CD4-positive, alpha-beta T cell treated with Interferon alpha-2 for 1 hour (primary cell): ENCODE data around the gene TMEM132A.
A peak's percentile ranks its signal among the peaks of the same experiment; 100 is the strongest.
"Not testable (repeated sequence)": the region's sequence is repeated elsewhere in the genome, so short reads cannot be mapped to it uniquely, and the experiment has no call there.

Experiments
- DNase-seq, 2 donors: peaks; one replicate each; pipeline ENCODE4 v3.0.0-alpha.2; 2020 to 2022

TMEM132A gene

DNA sequence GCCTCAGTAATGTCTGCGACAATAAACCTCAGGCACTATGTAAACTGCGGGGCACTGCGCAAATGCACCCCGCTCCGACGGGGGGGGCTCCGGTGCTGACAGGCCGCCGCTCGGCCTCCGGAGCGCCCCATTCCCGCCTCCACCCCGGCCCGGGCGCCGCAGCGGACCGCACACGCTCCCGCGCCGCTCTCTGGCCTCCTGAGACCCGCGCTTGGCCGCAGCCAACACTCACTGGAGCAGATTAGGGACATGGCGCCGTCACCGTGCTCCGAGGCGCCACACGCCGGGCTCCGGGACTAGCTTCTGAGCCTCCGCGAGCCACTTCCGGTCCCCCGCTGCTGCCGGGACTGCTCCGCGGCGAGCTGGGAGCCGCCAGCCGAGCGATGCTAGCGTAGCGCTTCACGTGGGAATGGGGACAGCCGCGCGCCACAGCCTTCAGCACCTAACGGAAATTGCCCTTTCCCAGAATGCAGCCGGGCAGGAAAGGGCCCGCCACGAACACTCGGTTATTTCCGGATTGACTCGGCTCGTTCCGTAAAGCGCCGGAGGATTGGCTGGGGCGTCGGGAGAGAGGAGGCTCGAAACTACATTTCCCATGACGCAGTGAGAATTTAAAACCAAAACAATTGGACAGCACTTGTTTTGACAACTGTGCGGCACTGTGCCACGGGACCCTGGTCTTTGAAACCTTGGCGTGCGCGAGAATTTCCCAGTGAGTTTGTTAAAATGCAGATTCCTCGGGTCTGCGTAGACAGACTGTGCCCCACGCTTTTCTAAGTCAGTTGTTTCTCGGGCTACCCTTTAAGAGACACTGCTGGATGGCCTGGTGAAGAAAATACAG lies 17.9 kb upstream of the TMEM132A start, which contains the start of gene PRPF19:
TSS of gene PRPF19 (minus strand) at position 454 of the 841 bp plus-strand sequence. CDS start at position 251, 203 bp downstream.
- DNase-seq, result peak; percentile 97 to 99

DNA sequence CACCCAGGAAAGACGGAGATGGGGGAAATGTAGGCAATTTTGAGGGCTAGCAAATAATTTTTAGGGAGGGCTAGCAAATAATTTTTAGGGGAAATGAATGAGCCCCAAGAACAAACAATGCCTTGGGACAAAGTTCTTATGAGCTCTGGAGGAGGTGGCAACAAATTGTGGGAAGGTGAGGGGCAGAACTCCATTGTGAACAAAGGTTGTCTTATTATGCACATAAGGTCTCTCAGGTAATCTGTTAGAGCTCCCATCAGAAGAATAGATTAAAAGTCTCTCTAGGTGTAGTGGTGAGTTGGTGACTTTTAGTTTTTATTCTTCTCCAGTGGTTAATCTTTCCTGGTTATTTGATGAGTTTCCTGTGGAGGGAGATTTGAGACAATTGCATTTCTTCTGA lies 15.5 kb upstream of the TMEM132A start:
- DNase-seq, result no peak

DNA sequence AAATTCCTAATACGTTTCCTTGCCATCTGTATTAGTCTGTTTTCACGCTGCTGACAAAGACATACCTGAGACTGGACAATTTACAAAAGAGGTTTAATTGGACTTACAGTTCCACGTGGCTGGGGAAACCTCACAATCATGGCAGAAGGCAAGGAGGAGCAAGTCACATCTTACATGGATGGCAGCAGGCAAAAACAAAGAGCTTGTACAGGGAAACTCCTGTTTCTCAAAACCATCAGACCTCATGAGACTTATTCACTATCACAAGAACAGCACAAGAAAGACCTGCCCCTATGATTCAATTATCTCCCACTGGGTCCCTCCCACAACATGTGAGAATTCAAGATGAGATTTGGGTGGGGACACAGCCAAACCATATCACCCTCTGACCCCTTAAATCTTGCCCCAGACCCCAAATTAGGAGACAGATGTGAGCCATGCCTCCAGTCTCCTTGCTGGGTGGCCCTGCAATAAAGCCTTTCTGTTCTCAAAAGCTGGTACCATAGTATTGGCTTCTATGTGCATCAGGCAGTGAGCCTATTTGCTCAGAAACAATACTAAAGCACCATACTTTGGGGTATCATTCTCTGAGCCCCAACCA lies 14.5 kb upstream of the TMEM132A start:
- not testable (repeated sequence) for DNase-seq

- peak in 1 of 2 donors; percentile 63 for DNase-seq
Measured at GRCh38 chr11:60910281-60910687, 14.0 kb upstream of the TMEM132A start.

DNA sequence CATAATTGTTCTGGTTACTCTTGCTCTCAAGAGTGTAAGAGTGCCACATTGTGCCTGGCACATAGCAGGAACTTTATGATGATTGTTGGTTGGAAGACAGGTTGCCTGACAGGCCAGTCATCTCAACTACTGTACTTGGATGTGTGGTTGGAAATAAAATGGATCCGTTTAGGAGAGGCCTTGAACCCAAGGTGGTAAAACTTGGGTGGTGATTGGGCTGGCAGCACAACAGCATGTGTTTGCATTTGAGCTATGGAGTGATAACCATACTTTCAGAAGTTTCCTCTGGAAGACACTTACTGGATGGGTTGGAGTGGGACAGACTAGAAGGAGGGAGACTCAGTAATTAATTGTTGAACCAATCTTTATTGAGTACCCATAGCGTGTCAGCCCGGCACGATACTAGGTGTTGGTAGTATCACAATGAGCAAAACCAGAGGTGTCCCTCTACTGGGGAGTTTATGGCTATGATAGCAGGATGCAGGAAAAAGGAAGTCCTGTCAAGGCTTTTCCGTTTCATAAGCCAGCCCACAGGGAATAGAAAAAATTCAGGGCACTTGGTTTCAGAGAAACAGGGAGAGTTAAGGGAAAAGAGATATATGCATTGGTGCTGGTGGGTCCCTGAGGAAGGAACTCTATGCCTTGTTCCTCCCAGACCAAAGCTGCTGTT lies 13.4 kb upstream of the TMEM132A start:
- no peak for DNase-seq

- DNase-seq, result peak; percentile 19 to 58
Measured at GRCh38 chr11:60912223-60912850, 11.9 kb upstream of the TMEM132A start.

- no peak for DNase-seq
Measured at GRCh38 chr11:60912851-60913528, 11.3 kb upstream of the TMEM132A start.

DNA sequence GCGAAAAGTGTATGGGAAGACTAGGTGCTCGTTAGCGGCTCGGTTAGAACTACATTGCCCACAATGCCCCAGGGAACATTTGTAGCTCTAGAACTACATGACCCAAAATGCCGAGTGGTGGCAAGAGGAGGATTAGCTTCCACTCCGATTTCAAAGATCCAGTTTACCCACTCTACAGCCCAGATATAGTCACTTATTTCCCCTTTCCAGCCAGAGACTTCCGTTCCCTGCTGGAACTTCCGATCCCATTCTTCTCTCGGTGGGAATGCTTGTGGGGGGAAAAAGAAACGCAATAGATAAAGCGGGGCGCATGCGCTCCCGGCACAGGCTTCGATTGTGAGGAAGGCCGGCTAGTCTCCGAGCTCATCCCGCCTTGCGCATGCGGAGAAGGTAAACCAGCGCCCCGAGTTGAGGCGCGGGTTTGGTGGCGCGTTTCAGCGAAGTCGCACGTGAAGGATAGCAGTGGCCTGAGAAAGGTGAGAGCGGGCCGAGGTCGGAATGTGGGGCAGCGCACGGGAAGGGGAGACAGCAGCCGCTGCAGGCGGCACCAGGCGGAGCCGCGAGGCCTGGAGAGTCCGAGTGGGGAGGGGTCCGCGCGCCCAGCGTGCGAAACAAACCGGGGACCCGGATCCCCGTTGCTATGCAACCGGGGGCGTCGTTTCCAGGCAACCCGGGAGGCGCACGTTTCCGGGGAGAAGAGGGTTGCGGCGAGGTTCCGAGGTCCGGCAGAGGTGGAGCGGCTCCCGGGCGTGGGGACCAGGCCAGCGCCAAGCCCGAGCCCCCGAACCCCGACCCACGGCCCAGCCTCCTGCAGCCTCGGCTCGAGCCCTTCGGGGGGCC lies 10.2 kb upstream of the TMEM132A start, which contains the start of gene TMEM109:
TSS of gene TMEM109 (plus strand) at position 366 of the 840 bp plus-strand sequence. CDS start 5,536 bp downstream, outside the sequence.
- peak; percentile 89 to 91 for DNase-seq

- DNase-seq, result peak in 1 of 2 donors; percentile 41
Measured at GRCh38 chr11:60914633-60915247, 9.5 kb upstream of the TMEM132A start.

DNA sequence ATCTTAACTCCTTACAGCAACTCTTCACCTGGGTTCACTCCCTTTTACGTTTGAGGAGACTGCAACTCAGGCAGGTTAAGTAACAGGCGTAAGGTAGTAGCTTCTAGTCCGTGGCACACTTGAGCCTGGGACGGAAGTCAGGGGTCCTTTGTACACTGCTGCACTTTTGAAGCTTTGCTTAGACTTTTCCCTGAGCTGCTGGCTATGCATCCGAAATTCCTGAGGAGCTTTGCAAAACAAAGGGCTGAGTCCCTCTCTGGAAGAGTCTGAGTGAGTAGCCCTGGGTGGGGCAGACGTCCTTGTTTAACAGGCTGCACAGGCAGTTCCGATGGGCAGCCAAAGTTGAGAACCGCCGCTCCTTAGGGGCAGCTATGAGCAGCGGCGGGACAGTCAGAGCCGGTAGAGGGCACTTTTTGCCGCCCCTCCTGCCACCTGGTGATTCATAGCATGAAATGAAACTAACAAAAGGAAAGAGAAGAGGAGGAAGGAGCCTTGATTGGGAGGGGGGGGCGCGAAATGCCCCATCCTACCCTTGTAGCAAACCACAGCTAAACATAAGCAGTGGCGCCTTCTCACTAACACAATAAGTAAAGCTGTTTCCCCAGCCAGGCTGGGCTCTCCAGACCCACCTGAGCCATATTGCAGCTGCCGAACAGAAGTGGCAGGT lies 8.9 kb upstream of the TMEM132A start:
- DNase-seq, result peak; percentile 79 to 82

DNA sequence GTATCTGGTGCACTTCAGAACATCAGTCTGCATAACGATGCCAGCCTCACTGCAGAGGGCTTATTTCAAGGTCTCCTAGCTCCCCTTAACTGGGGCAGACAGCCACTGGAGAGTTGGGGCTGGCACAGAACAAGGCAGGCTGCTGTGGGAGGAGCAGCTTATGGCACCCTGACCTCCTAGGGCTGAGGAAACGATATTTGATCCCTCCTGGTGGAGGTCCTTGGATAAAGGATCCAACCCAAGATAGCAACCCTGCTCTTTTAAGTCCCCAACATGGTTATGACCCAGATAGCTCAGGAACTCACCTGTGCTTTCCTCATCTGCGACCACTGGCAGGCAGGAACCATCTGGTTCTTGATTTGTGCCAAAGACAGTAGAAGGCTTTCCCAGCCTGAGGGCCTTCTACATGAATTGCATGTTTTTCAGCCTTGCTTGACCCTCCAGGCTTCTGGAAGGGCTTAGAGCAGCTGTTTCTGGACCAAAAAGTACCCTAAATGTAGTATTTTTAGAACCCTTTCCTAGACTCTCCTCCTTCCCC lies 7.5 kb upstream of the TMEM132A start:
- DNase-seq, result no peak

DNA sequence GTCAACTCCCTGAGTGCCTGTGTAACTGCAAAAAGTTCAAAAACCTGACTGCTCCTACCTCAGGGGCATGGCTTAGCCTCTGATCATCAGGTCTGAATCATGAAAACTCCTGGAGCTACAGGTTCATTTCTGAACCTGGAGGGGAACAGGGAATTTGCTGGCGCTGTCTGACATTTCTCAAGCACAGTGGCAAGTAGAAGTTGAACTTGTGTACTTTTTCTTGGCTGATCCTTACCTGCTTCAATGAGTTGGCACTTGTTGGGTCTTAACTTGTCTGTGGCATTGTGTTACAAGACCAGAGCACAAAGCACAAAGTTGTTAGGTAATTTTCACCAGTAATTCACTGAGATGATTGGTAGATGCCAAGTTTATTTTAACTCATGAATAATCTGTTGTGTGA lies 7.0 kb upstream of the TMEM132A start:
- DNase-seq, result no peak

DNA sequence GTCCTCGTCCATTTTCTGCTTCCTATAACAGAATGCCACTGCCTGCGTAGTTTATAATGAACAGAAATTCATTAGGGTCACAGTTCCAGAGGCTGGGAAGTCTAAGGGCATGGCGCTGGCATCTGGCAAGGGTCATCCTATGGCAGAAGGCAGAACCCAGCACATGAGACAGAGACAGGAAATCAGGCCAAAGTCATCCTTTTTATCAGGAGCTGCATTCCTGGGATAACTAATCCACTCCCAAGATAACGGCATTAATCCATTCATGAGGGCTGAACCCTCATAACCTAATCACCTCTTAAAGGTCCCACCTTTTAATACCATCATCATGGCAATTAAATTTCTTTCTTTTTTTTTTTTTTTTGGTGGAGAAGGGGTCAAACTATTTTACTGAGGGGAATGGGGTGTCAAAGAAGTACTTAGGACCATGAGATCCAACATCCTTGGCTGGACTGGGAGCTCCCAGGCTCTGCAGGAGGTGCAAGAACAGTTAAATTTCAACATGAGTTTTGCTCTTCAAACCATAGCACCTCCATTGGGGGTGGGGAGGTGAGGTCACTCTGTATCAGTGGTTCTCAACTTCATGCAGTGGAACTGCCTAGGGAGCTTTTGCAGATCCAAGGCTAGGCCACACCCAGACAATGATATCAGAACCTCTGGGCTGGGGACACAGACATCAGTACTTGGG lies 5.9 kb upstream of the TMEM132A start:
- no peak for DNase-seq

GRCh38 chr11:60918939-60919265 lies 5.4 kb upstream of the TMEM132A start:
- no peak for DNase-seq

DNA sequence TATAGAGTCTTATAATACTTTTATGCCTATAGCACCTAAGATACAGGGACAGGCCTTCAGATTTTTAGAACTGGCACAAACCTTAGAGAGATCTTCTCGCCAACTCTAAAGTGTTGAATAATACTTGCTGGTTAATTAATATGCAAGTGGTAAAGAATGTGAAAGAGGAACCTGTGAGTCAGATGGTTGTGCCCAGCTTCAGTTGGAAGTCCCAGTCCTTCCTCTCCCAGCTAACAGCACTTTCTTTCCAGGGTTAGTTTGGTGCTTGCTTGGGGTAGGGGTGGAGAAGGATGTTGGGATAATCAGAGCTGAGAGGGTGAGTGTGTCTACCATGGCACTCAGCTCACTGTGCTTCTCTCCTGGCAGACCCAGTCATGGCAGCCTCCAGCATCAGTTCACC lies 4.9 kb upstream of the TMEM132A start:
- no peak for DNase-seq

DNA sequence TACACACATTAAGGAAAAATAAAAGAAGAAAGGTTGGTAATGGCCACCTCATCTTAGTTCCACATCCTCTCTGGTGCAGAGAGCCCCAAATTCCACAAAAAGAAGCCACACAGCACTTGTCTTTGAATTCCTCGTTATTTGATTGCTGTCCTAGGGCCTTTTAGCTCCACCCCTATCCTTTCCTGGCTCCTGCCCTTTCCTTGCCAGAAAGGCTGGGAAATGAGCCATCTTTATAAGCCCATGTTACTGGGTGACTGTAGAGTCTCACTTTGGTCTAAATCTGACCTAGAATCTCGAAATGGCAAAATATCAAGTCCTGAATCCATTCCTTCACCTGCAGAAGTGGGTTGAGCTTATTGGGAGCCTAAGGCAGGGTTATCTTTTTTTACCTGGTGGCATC lies 4.3 kb upstream of the TMEM132A start:
- DNase-seq, result no peak

- DNase-seq, result no peak
Measured at GRCh38 chr11:60921259-60921658, 3.0 kb upstream of the TMEM132A start.

GRCh38 chr11:60921777-60922335 lies 2.4 kb upstream of the TMEM132A start:
- no peak for DNase-seq

GRCh38 chr11:60922906-60923305 lies 1.4 kb upstream of the TMEM132A start:
- no peak for DNase-seq
